OCI-LY7 (cell line): Measurements from ENCODE around the gene SLC17A9. TPM values are rescaled to one million over a fixed set of nuclear protein-coding genes. Genes with fewer than 3 reads are reported as not detected.

Source experiments
- BruUV-seq: library from RNA; stranded (reverse); fragments of 400-500 nt; replicated peaks from 2 replicates; lab custom pipeline; 2021; lab: Mats Ljungman, UMichigan
- CTCF ChIA-PET: fragments of 300-600 bp; sonication (Branson Sonifier 250); formaldehyde crosslinking; loops from one replicate; lab custom pipeline; 2022; ENCODE audit warnings: antibody characterized with exemption; ENCODE audit not compliant: unreplicated experiment; lab: Charles Lee
- POLR2A ChIA-PET: fragments of 300-600 bp; sonication (Branson Sonifier 250); formaldehyde crosslinking; loops from one replicate; lab custom pipeline; 2022; ENCODE audit warnings: antibody characterized with exemption; lab: Charles Lee
- DNase-seq: peaks from one replicate; pipeline ENCODE4 v3.0.0-alpha.2; 2015; ENCODE audit warnings: low spot score
- H2AFZ ChIP-seq: fragments of 200-600 bp; sonication (generic), shearing (Covaris generic); 2 replicates; pipeline ENCODE4 v1.6.1; 2014; ENCODE audit warnings: mild to moderate bottlenecking, antibody characterized with exemption, low read length, moderate library complexity
- H3K27ac ChIP-seq: fragments of 200-600 bp; sonication (generic); 2 replicates; pipeline ENCODE4 v1.5.1; 2014; ENCODE audit warnings: mixed run types, low read depth, mild to moderate bottlenecking, moderate library complexity, low read length, inconsistent platforms; ENCODE audit not compliant: poor library complexity, severe bottlenecking
- H3K36me3 ChIP-seq: fragments of 200-600 bp; sonication (generic); 2 replicates; pipeline ENCODE4 v1.6.1; 2014; ENCODE audit warnings: mild to moderate bottlenecking, antibody characterized with exemption, low read length, moderate library complexity, mixed read lengths; ENCODE audit not compliant: insufficient read depth
- H3K4me1 ChIP-seq: fragments of 200-600 bp; sonication (generic); 2 replicates; pipeline ENCODE4 v1.5.1; 2014; ENCODE audit warnings: mild to moderate bottlenecking, low read length; ENCODE audit not compliant: insufficient read depth, poor library complexity, severe bottlenecking
- H3K4me2 ChIP-seq: fragments of 200-600 bp; sonication (generic); 2 replicates; pipeline ENCODE4 v1.6.1; 2014; ENCODE audit warnings: mild to moderate bottlenecking, low read length
- H3K4me3 ChIP-seq: fragments of 200-600 bp; sonication (generic); 2 replicates; pipeline ENCODE4 v1.5.1; 2014; ENCODE audit warnings: mild to moderate bottlenecking, low read depth, low read length; ENCODE audit not compliant: poor library complexity, severe bottlenecking
- H3K79me2 ChIP-seq: fragments of 200-600 bp; sonication (generic); 2 replicates; pipeline ENCODE4 v1.6.1; 2016; ENCODE audit warnings: low read depth, mild to moderate bottlenecking, low read length, moderate library complexity, mixed read lengths; ENCODE audit not compliant: insufficient read depth
- H3K9me2 ChIP-seq: fragments of 200-600 bp; sonication (generic); 2 replicates; pipeline ENCODE4 v1.6.1; 2016; ENCODE audit warnings: mild to moderate bottlenecking, low read length, mixed read lengths; ENCODE audit not compliant: insufficient read depth
- H3K9me3 ChIP-seq: fragments of 200-600 bp; sonication (generic); 2 replicates; pipeline ENCODE4 v1.6.1; 2014; ENCODE audit warnings: mild to moderate bottlenecking, mixed run types, low read length, mixed read lengths
- H4K20me1 ChIP-seq: fragments of 200-600 bp; sonication (generic); 2 replicates; pipeline ENCODE4 v1.6.1; 2014; ENCODE audit warnings: mild to moderate bottlenecking, antibody characterized with exemption, low read length, moderate library complexity, mixed read lengths; ENCODE audit not compliant: insufficient read depth
- EZH2phosphoT487 ChIP-seq: fragments of 200-600 bp; sonication (generic); IDR thresholded peaks from 2 replicates; pipeline ENCODE4 v1.6.1; 2018; ENCODE audit warnings: low read depth, borderline replicate concordance, mild to moderate bottlenecking, mixed run types, antibody characterized with exemption, low read length, moderate library complexity, mixed read lengths
- intact Hi-C: fragments of 100-400 bp; cut with micrococcal nuclease; formaldehyde crosslinking; loops from one replicate; pipeline ENCODE4 v1.10.0; 2022; ENCODE audit not compliant: unreplicated experiment
- total RNA-seq, 2 experiments: library from RNA; depleted of rRNA in 1 of 2; stranded (reverse); fragments of >200 nt in 1 of 2; shearing (Covaris generic) in 1 of 2; gene quantifications; 2 replicates each; pipeline ENCODE4 v1.2.3, GENCODE V29; 2014 to 2022
- TF ChIP-seq, protein P1 (sequence below): fragments of 200-600 bp; sonication (generic); conservative IDR thresholded peaks from 2 replicates; pipeline ENCODE4 v1.5.1; 2014; ENCODE audit warnings: mild to moderate bottlenecking, antibody characterized with exemption, low read length, moderate library complexity, mixed read lengths

SLC17A9 gene
- total RNA-seq, 2 experiments from 2014 or later: 2.0 to 8.1 TPM

DNA sequence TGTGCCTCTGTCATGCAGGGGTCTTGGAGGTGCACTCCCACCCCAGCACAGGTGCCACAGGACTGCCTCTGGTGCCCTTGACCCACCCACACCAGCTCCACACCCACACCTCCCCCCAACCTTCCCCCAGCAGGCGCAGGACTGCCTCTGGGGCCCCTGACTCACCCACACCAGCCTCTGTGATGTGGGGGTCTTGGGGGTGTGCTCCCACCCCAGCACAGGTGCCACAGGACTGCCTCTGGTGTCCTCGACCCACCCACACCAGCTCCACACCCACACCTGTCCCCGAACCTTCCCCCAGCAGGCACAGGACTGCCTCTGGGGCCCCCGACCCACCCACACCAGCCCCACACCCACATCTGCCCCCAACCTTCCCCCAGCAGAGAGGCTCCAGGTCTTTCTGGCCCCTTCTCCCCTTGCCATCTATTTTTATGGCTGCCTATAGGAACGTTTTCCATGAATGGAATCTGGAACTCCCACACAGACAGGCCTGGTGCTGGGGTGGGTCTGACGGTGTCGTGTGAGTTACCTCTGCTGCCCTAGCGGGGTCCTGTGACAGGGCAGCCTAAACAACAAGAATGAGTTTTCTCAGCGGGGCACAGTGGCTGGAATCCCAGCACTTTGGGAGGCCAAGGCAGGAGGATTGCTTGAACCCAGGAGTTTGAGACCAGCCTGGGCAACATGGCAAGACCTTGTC is 23.5 kb downstream of the SLC17A9 start:
- POLR2A ChIA-PET: no interaction called here
- Histone ChIP-seq H3K27ac (no peak overlapping the region), H3K4me2 (no peak overlapping the region), H4K20me1 (no peaks in the 10 kb centered on the region), H3K4me1 (peaks cover 18% of the 10 kb centered on the region), H3K9me2 (no peaks in the 10 kb centered on the region), H2AFZ (no peak overlapping the region), H3K79me2 (no peaks in the 10 kb centered on the region), H3K9me3 (no peaks in the 10 kb centered on the region), H3K36me3 (no peaks in the 10 kb centered on the region), H3K4me3 (no peak overlapping the region)
- DNase-seq: no peak
- no TSS peak for BruUV-seq
- intact Hi-C loops: no loop called here
- CTCF ChIA-PET: no interaction called here
- no peak for TF ChIP-seq EZH2phosphoT487
- TF ChIP-seq, protein P1, sequence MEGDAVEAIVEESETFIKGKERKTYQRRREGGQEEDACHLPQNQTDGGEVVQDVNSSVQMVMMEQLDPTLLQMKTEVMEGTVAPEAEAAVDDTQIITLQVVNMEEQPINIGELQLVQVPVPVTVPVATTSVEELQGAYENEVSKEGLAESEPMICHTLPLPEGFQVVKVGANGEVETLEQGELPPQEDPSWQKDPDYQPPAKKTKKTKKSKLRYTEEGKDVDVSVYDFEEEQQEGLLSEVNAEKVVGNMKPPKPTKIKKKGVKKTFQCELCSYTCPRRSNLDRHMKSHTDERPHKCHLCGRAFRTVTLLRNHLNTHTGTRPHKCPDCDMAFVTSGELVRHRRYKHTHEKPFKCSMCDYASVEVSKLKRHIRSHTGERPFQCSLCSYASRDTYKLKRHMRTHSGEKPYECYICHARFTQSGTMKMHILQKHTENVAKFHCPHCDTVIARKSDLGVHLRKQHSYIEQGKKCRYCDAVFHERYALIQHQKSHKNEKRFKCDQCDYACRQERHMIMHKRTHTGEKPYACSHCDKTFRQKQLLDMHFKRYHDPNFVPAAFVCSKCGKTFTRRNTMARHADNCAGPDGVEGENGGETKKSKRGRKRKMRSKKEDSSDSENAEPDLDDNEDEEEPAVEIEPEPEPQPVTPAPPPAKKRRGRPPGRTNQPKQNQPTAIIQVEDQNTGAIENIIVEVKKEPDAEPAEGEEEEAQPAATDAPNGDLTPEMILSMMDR: no peak

DNA sequence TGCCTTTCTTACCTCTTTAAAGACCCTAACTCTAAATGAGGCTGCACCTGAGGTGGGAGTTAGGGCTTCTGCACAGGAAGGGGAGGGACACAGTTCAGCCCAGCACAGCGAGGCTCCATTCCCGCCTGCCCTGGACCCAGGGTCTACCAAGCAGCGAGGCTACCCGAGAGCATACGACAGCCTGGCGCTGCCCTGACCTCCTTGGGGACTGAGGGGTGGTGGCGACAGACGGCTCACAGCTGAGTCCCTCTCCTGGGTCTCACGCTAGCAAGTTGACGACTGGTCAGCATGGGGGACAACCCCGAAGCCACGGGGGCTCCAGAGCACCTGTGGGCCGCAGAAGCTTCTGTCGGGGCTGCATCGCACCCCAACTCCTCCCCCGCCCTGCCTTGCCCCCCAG is 24.4 kb downstream of the SLC17A9 start:
- H3K9me2 ChIP-seq: no peaks in the 10 kb centered on the region
- no TSS peak for BruUV-seq
- H3K9me3 ChIP-seq: no peaks in the 10 kb centered on the region
- H3K4me3 ChIP-seq: no peak overlapping the region
- no peak for TF ChIP-seq EZH2phosphoT487
- TF ChIP-seq, protein P1: no peak
- CTCF ChIA-PET: no interaction called here
- H2AFZ ChIP-seq: no peak overlapping the region
- no peak overlapping the region for H3K4me2 ChIP-seq
- POLR2A ChIA-PET: no interaction called here
- H3K4me1 ChIP-seq: peaks cover 18% of the 10 kb centered on the region
- H3K79me2 ChIP-seq: no peaks in the 10 kb centered on the region
- intact Hi-C loops: no loop called here
- H4K20me1 ChIP-seq: no peaks in the 10 kb centered on the region
- H3K27ac ChIP-seq: no peak overlapping the region
- DNase-seq: no peak
- no peaks in the 10 kb centered on the region for H3K36me3 ChIP-seq
